Measurements from ENCODE around the gene ARHGEF1.
"Not testable (repeated sequence)": the region's sequence is repeated elsewhere in the genome, so short reads cannot be mapped to it uniquely, and the experiment has no call there.

Gene ARHGEF1

GRCh38 chr19:41863209-41863931 is 19.6 kb upstream of the ARHGEF1 start:
- no peak for DNase-seq

GRCh38 chr19:41864374-41864773 is 18.6 kb upstream of the ARHGEF1 start:
- DNase-seq, result no peak

- DNase-seq, result no peak
These were observed 16.7 kb upstream of the ARHGEF1 start for GRCh38 chr19:41866284-41866683.

- no peak for DNase-seq
These were observed 14.6 kb upstream of the ARHGEF1 start for GRCh38 chr19:41868120-41868988.

- DNase-seq, result no peak
These were observed 14.0 kb upstream of the ARHGEF1 start for GRCh38 chr19:41868989-41869300.

GRCh38 chr19:41869374-41869955 is 13.5 kb upstream of the ARHGEF1 start:
- no peak for DNase-seq

- DNase-seq, result no peak
These were observed 12.5 kb upstream of the ARHGEF1 start for GRCh38 chr19:41870401-41870873.

- DNase-seq, result no peak
These were observed 11.2 kb upstream of the ARHGEF1 start for GRCh38 chr19:41871573-41872383.

- DNase-seq, result no peak
These were observed 10.6 kb upstream of the ARHGEF1 start for GRCh38 chr19:41872384-41872774.

GRCh38 chr19:41872775-41873647 is 10.0 kb upstream of the ARHGEF1 start:
- DNase-seq, result peak; percentile 82

- not testable (repeated sequence) for DNase-seq
These were observed 7.0 kb upstream of the ARHGEF1 start for GRCh38 chr19:41875973-41876372.

GRCh38 chr19:41876847-41877832 is 5.8 kb upstream of the ARHGEF1 start, which contains the start of gene CD79A:
Gene CD79A (plus strand): TSS chr19:41877279. CDS start chr19:41877305, 26 bp downstream.
- DNase-seq, result no peak

- DNase-seq, result no peak
These were observed 4.8 kb upstream of the ARHGEF1 start for GRCh38 chr19:41877916-41878905.

- no peak for DNase-seq
These were observed 3.9 kb upstream of the ARHGEF1 start for GRCh38 chr19:41879080-41879479.

- DNase-seq, result no peak
These were observed 3.2 kb upstream of the ARHGEF1 start for GRCh38 chr19:41879670-41880328.

GRCh38 chr19:41880329-41880708 is 2.7 kb upstream of the ARHGEF1 start:
- DNase-seq, result no peak

- no peak for DNase-seq
These were observed 458 bp downstream of the ARHGEF1 start for GRCh38 chr19:41883463-41883820.

- DNase-seq, result peak; percentile 99
These were observed 1.1 kb downstream of the ARHGEF1 start for GRCh38 chr19:41883821-41884733.

All from NCI-H526 treated with DMSO at 0.1 percent for 48 hours (cell line).